Measurements from ENCODE around the gene CDKN2B-AS1. TPM values are rescaled to one million over a fixed set of nuclear protein-coding genes. Genes with fewer than 3 reads are reported as not detected.

CDKN2B-AS1 gene
- total and polyA plus RNA-seq, 2 of the 13 experiments (the other 11 are each of a cell fraction or from before 2014, with no cell fraction given): 0.64 to 2.3 TPM

- 21% methylated on average over 2 of the region's 2 CpGs for WGBS (ENCODE audit: low lambda C conversion rate)
- H3K27ac ChIP-seq (ENCODE audit: extremely low read length, insufficient read depth, low read length): no peak overlapping the region
- intact Hi-C loops (cut with micrococcal nuclease; ENCODE audit: unreplicated experiment): no loop called here
- no peaks in the 10 kb centered on the region for H3K36me3 ChIP-seq (replicated peaks in 1 of 2; ENCODE audit: control insufficient read depth in 1 of 2, insufficient read depth in 2 of 2, low read length in 2 of 2)
- H3K27me3 ChIP-seq (ENCODE audit: control insufficient read depth in 1 of 2, insufficient read depth in 2 of 2, low read length in 2 of 2): no peaks in the 10 kb centered on the region
- DNase-seq (ENCODE audit: low spot score) (no peak), FAIRE-seq (no peak), ATAC-seq (no peak)
- in situ Hi-C loops (cut with HindIII; ENCODE audit: extremely low pct_ligation_motif_present, low pct_unique_long_range_greater_than_20kb): no loop called here
- ChIA-PET POLR2A (no interaction called here), CTCF (ENCODE audit: low intra/inter-chr PET ratio, low total read pairs) (no interaction called here)
- no peak overlapping the region for H3K4me3 ChIP-seq (replicated peaks in 1 of 3; ENCODE audit: insufficient read depth in 1 of 3, low read depth in 2 of 3, low read length in 3 of 3)
- no peak overlapping the region for H2AFZ ChIP-seq (ENCODE audit: low read length)
- H3K4me2 ChIP-seq (ENCODE audit: low read depth, low read length): no peak overlapping the region
- H3K79me2 ChIP-seq (ENCODE audit: insufficient read depth, low read length): no peaks in the 10 kb centered on the region
- TF ChIP-seq PBX2 (CRISPR knock-in tag; IDR thresholded peaks at IDR 0.05) (no peak), SUZ12 (IDR thresholded peaks at IDR 0.05; ENCODE audit: low read depth, low read length) (no peak), MBNL3 (CRISPR knock-in tag; conservative IDR thresholded peaks at IDR 0.05) (no peak), PLSCR1 (CRISPR knock-in tag; IDR thresholded peaks at IDR 0.05; ENCODE audit: borderline replicate concordance) (no peak), CENPBD1 (CRISPR knock-in tag; IDR thresholded peaks at IDR 0.05; ENCODE audit: borderline replicate concordance, low read depth) (no peak), ZMYM2 (CRISPR knock-in tag; IDR thresholded peaks at IDR 0.05) (no peak), HOXA5 (CRISPR knock-in tag; IDR thresholded peaks at IDR 0.05) (no peak), PHB2 (IDR thresholded peaks at IDR 0.05; ENCODE audit: partially characterized antibody) (no peak), ZNF629 (CRISPR knock-in tag; conservative IDR thresholded peaks at IDR 0.05) (no peak), SALL1 (CRISPR knock-in tag; IDR thresholded peaks at IDR 0.05) (no peak), ZNF672 (CRISPR knock-in tag; IDR thresholded peaks at IDR 0.05) (no peak), IRF2 (CRISPR knock-in tag; IDR thresholded peaks at IDR 0.05) (no peak), RBM39 (IDR thresholded peaks at IDR 0.05; ENCODE audit: low read depth, low read length, poor library complexity, severe bottlenecking) (no peak), THAP11 (CRISPR knock-in tag; IDR thresholded peaks at IDR 0.05) (no peak)
- TF ChIP-seq, protein P1, sequence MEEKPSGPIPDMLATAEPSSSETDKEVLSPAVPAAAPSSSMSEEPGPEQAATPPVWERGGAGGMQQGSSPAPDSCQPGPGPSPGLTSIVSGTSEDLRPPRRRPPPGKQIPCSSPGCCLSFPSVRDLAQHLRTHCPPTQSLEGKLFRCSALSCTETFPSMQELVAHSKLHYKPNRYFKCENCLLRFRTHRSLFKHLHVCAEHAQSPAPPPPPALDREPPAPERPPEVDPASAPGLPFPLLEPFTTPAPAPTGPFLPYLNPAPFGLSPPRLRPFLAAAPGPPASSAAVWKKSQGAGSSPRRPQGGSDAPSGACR (CRISPR knock-in tag; IDR thresholded peaks at IDR 0.05): no peak
- TF ChIP-seq, protein P2, sequence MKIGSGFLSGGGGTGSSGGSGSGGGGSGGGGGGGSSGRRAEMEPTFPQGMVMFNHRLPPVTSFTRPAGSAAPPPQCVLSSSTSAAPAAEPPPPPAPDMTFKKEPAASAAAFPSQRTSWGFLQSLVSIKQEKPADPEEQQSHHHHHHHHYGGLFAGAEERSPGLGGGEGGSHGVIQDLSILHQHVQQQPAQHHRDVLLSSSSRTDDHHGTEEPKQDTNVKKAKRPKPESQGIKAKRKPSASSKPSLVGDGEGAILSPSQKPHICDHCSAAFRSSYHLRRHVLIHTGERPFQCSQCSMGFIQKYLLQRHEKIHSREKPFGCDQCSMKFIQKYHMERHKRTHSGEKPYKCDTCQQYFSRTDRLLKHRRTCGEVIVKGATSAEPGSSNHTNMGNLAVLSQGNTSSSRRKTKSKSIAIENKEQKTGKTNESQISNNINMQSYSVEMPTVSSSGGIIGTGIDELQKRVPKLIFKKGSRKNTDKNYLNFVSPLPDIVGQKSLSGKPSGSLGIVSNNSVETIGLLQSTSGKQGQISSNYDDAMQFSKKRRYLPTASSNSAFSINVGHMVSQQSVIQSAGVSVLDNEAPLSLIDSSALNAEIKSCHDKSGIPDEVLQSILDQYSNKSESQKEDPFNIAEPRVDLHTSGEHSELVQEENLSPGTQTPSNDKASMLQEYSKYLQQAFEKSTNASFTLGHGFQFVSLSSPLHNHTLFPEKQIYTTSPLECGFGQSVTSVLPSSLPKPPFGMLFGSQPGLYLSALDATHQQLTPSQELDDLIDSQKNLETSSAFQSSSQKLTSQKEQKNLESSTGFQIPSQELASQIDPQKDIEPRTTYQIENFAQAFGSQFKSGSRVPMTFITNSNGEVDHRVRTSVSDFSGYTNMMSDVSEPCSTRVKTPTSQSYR (CRISPR knock-in tag; IDR thresholded peaks at IDR 0.05; ENCODE audit: borderline replicate concordance): no peak
- no peaks in the 10 kb centered on the region for H4K20me1 ChIP-seq (ENCODE audit: insufficient read depth, low read length)
- no peaks in the 10 kb centered on the region for H3K4me1 ChIP-seq (ENCODE audit: insufficient read depth, low read length)
- H3K9ac ChIP-seq (ENCODE audit: insufficient read depth, low read depth, low read length): no peak overlapping the region
- no TSS peak for BruUV-seq (replicated peaks)
- no peaks in the 10 kb centered on the region for H3K9me3 ChIP-seq (ENCODE audit: low read length)
Measured at GRCh38 chr9:22064957-22065356, 70.4 kb downstream of the CDKN2B-AS1 start.

Data from HepG2 (cell line).